HEK293T (cell line): ENCODE data around the gene MON1B.

Experiments used
- CTCF ChIA-PET: fragments of 350-600 bp; formaldehyde crosslinking; extraction: SDS; loops from one replicate; lab custom pipeline; 2021; ENCODE audit warnings: antibody characterized with exemption, inconsistent platforms; lab: Yijun Ruan, JAX
- POLR2A ChIA-PET: fragments of 350-600 bp; formaldehyde crosslinking; extraction: SDS; loops from one replicate; lab custom pipeline; 2020; ENCODE audit warnings: antibody characterized with exemption, inconsistent platforms; lab: Yijun Ruan, JAX
- DNase-seq: peaks from one replicate; pipeline ENCODE4 v3.0.0; 2012; ENCODE audit warnings: mixed read lengths; ENCODE audit errors: extremely low spot score
- ARNT ChIP-seq: fragments of 450-650 bp; IDR thresholded peaks from 2 replicates; pipeline ENCODE4 v1.6.1; 2017; ENCODE audit warnings: mild to moderate bottlenecking
- BHLHE40 ChIP-seq: fragments of 450-650 bp; IDR thresholded peaks from 2 replicates; pipeline ENCODE4 v1.6.1; 2016; ENCODE audit warnings: mild to moderate bottlenecking, moderate library complexity, borderline replicate concordance
- CTBP1 ChIP-seq: fragments of 450-650 bp; IDR thresholded peaks from 2 replicates; pipeline ENCODE4 v1.6.1; 2016; ENCODE audit warnings: borderline replicate concordance
- ELF4 ChIP-seq: fragments of 450-650 bp; IDR thresholded peaks from 2 replicates; pipeline ENCODE4 v1.6.1; 2017; ENCODE audit warnings: antibody characterized with exemption
- FOXA1 ChIP-seq: fragments of 450-650 bp; IDR thresholded peaks from 2 replicates; pipeline ENCODE4 v1.6.1; 2016; ENCODE audit warnings: mild to moderate bottlenecking
- FOXK2 ChIP-seq: fragments of 450-650 bp; IDR thresholded peaks from 2 replicates; pipeline ENCODE4 v1.6.1; 2016; ENCODE audit warnings: mild to moderate bottlenecking
- FOXM1 ChIP-seq: fragments of 450-650 bp; IDR thresholded peaks from 2 replicates; pipeline ENCODE4 v1.6.1; 2017; ENCODE audit warnings: mild to moderate bottlenecking, borderline replicate concordance
- HDGF ChIP-seq: fragments of 450-650 bp; IDR thresholded peaks from 2 replicates; pipeline ENCODE4 v1.6.1; 2017; ENCODE audit warnings: antibody characterized with exemption, borderline replicate concordance
- L3MBTL2 ChIP-seq: fragments of 450-650 bp; conservative IDR thresholded peaks from 2 replicates; pipeline ENCODE4 v1.6.1; 2016; ENCODE audit warnings: mild to moderate bottlenecking
- LEF1 ChIP-seq: fragments of 450-650 bp; IDR thresholded peaks from 2 replicates; pipeline ENCODE4 v1.6.1; 2017; ENCODE audit warnings: mild to moderate bottlenecking, borderline replicate concordance
- NFRKB ChIP-seq: fragments of 450-650 bp; IDR thresholded peaks from 2 replicates; pipeline ENCODE4 v1.6.1; 2016; ENCODE audit warnings: mild to moderate bottlenecking, moderate library complexity
- PKNOX1 ChIP-seq: fragments of 450-650 bp; IDR thresholded peaks from 2 replicates; pipeline ENCODE4 v1.6.1; 2016
- SP1 ChIP-seq: fragments of 450-650 bp; IDR thresholded peaks from 2 replicates; pipeline ENCODE4 v1.6.1; 2017
- SUZ12 ChIP-seq: fragments of 450-650 bp; IDR thresholded peaks from 2 replicates; pipeline ENCODE4 v1.6.1; 2016; ENCODE audit warnings: mild to moderate bottlenecking
- TARDBP ChIP-seq: fragments of 450-650 bp; IDR thresholded peaks from 2 replicates; pipeline ENCODE4 v1.6.1; 2016
- ZNF384 ChIP-seq: fragments of 450-650 bp; IDR thresholded peaks from 2 replicates; pipeline ENCODE4 v1.6.1; 2016

Gene MON1B

GRCh38 chr16:77193377-77193776 is 2.4 kb downstream of the MON1B start:
- CTCF ChIA-PET: no interaction called here

GRCh38 chr16:77194295-77195231 is 3.6 kb downstream of the MON1B start:
- no peak for DNase-seq
- TF ChIP-seq NFRKB (no peak), SP1 (no peak), BHLHE40 (no peak), CTBP1 (no peak), ELF4 (no peak), LEF1 (no peak), TARDBP (no peak), FOXK2 (no peak), L3MBTL2 (no peak), HDGF (no peak), PKNOX1 (no peak), FOXM1 (no peak), FOXA1 (no peak), SUZ12 (no peak), ARNT (no peak), ZNF384 (no peak)
- ChIA-PET CTCF (no interaction called here), POLR2A (no interaction called here)

More at GRCh38 chr16:77193377-77193776, 2.4 kb downstream of the MON1B start:
- POLR2A ChIA-PET: no interaction called here
- TF ChIP-seq ZNF384 (no peak), TARDBP (no peak), NFRKB (no peak), FOXK2 (no peak), CTBP1 (no peak), L3MBTL2 (no peak), LEF1 (no peak), FOXM1 (no peak), ARNT (no peak)
- no peak for DNase-seq

GRCh38 chr16:77195411-77195810 is 4.4 kb downstream of the MON1B start:
- POLR2A ChIA-PET: no interaction called here
- CTCF ChIA-PET: no interaction called here
- TF ChIP-seq ZNF384 (no peak), ARNT (no peak), ELF4 (no peak), BHLHE40 (no peak), L3MBTL2 (no peak), SP1 (no peak), FOXA1 (no peak), FOXM1 (no peak), CTBP1 (no peak), TARDBP (no peak), HDGF (no peak), PKNOX1 (no peak), SUZ12 (no peak), LEF1 (no peak), FOXK2 (no peak), NFRKB (no peak)
- no peak for DNase-seq

- ChIA-PET POLR2A (no interaction called here), CTCF (no interaction called here)
- TF ChIP-seq L3MBTL2 (no peak), ELF4 (no peak), SP1 (no peak), HDGF (no peak), ZNF384 (no peak), CTBP1 (no peak), PKNOX1 (no peak), NFRKB (no peak), LEF1 (no peak), FOXK2 (no peak), SUZ12 (no peak), FOXM1 (no peak), TARDBP (no peak), ARNT (no peak), BHLHE40 (no peak), FOXA1 (no peak)
- no peak for DNase-seq
These were observed 6.8 kb downstream of the MON1B start for GRCh38 chr16:77197747-77198146.

- ChIA-PET POLR2A (no interaction called here), CTCF (no interaction called here)
- no peak for TF ChIP-seq LEF1
- TF ChIP-seq FOXA1: no peak
- no peak for TF ChIP-seq L3MBTL2
- no peak for TF ChIP-seq BHLHE40
- TF ChIP-seq FOXM1: no peak
- DNase-seq: no peak
These were observed 8.2 kb downstream of the MON1B start, which contains the start of gene SYCE1L for GRCh38 chr16:77199211-77199610. Gene SYCE1L (plus strand): TSS chr16:77199408. CDS start chr16:77199452, 44 bp downstream.
